ENCODE data around the gene TNRC18.
"Not testable (repeated sequence)": the region's sequence is repeated elsewhere in the genome, so short reads cannot be mapped to it uniquely, and the experiment has no call there.

Gene TNRC18

DNA sequence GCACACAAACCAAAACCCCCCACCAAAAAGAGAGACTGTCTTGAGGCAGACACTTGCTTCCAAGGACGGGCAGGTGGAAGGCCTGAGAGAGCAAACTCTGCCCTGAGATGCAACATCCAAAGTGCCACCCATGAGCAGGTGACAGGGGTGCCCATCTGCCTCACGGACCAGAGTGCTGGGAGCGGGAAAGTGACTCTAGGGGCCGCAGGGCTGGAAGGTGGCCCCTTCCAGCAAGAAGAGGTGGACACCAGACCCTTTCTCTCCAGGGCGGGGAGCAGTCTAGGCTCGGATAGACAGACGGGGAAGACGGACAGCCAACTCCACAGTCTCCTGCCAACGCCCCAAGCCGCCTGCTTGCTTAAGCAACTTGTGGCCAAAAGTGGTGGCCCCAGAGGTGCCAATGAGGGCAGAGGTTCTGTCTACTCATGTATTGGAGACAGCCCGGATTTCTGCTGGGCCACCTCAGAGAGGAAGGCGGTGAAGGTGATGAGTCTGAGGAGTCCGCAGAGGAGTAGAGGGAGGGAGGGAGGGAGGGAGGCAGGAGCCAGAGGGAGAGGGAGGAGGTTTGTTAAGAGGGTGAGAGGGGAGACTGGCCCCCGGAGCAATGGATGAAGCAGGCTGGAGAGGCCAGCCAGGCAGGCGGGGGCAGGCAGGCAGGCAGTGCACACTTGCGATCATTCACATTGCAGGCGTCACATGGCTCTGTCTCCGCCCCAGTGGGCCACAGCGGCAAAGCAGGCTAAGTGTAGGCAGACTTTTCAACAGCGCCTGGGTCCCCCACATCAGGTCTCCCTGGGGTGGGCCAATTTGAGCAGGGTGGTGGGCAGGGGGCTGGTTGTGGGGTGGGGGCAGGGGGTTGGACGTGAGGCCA is 75.3 kb downstream of the TNRC18 start:
- DNase-seq, result no peak

DNA sequence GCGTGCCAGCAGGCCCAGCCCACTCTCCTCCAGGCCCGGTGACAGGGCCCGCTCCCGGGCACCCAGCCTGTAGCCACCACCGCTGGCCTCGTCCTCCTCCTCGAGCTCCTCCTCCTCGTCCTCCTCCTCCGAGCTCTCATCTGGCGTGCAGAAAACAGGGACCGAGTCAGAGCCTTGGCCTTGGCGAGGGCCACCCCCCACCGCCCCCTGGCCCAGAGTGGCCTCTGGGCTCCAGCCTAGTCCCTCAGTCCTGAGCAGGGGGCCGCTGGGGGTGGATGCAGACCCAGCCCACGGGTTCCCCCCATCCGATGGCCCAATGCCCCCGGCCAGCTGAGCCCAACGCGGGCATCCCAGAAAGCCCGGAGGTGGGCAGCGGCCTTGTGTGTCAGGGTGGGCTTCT is 78.0 kb downstream of the TNRC18 start:
- no peak for DNase-seq

DNA sequence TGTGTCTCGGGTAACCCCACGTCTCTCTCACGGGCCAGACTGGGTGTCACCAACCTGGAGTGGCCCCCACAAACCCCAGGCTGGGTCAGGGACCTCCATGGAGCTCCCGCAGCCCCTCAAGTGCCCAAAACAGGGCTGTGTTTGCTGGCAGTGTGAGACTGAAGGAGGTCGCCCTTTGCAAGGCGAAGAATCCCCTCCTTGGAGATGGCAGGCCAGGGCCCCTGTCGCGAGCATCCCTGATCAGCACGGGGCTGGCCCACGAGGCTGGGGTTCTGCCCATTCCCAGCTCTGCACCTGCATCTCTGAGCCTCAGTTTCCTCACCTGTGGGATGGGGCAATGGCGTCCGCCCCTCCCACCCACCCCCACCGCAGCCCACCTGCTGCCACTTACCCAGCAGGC is 78.5 kb downstream of the TNRC18 start:
- no peak for DNase-seq

DNA sequence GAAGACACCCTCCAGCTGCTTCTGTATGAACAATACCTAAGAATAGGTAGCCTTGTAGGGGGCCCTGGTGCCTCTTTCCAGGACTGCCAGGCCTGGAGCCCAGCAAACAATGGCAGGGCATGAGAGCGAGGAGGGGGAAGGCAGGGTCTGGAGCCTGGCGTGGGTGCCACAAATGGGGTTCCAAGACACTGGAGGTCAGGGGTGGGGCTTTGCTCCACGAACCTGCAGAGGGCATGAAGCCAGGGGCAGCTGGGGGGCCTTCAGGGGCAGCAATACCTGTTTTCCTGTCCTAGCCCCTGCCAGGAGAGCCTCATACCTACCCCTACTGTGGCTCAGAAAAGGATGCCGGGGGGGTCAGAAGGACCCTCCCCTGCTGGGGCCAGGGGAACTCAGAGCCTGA is 79.3 kb downstream of the TNRC18 start:
- no peak for DNase-seq

DNA sequence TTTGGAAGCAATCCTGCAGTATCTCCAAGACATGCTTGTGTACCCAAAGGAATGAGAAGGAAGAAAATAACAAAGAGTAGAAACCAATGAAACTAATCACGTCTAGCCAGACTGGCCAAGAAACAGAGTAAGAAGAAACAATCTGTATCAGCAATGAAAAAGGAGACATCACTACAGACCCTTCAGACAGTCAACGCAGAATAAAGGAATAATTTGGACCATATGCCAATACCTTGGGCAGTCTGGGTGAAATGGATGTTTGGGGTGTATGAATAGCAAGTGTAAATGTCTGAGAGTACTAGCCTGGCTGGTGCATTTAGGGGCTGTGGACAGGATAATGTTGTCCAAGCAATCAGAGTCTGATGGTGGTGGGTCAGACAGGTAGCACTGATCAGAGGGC is 79.8 kb downstream of the TNRC18 start:
- DNase-seq, result no peak

DNA sequence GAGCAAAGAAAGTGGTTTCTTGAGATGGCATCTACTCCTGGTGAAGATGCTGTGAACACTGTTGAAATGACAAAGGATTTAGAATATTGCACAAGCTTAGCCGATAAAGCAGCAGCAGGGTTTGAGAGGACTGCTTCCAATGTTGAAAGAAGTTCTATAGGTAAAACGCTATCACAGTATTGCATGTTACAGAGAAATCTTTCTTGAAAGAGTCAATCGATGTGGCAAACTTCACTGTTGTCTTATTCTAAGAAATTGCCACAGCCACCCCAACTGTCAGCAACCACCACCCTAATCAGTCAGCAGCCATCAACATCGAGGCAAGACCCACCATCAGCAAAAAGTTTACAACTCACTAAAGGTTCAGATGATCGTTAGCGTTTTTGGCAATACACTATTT is 81.0 kb downstream of the TNRC18 start:
- DNase-seq, result no peak

DNA sequence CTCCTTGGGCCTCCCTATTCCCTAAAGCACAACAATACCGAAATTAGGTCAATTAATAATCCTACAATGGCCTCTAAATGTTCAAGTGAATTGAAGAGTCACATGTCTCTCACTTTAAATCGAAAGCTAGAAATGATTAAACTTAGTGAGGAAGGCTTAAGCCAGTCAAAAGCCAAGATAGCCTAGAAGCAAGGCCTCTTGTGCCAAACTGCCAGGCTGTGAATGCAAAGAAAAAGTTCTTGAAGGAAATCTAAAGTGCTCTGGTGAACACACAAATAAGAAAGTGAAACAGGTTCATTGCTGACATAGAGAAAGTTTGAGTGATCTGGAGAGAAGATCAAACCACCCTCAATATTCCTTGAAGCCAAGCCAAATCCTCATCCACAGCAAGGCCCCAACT is 83.7 kb downstream of the TNRC18 start:
- no peak for DNase-seq

DNA sequence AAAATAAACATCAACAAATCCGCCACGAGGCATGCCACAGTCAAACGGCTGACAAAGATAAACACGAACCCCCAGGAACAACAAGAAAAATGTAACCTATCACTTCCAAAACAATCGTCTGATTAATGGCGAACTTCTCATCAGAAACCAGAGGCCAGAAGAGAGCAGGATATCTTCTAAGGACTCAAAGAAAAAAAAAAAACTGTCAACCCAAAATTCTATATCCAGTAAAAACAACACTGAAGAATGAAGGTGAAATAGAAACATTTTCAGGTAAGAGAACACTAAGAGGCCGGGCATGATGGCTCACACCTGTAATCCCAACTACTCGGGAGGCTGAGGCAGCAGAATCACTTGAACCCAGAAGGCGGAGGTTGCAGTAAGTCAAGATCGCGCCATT is 86.6 kb downstream of the TNRC18 start:
- DNase-seq, result no peak

DNA sequence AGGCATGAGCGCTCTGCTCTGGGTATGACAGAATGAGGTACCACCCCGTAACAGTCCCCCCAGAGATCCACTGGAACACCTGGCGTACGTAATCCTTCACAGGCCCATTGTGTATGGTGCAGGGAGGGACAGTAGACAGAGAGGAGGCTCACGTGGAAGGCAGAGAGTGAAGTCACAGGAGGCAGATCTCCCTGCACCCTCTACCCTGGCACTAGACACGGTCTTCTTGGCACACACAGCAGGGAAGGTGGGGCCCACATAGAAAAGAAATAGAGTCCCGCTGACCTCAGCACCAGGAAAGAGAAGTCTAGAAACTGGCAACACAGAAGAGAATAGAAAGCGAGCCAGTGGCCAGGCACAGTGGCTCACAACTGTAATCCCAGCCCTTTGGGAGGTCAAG is 89.0 kb downstream of the TNRC18 start:
- DNase-seq, result no peak

DNA sequence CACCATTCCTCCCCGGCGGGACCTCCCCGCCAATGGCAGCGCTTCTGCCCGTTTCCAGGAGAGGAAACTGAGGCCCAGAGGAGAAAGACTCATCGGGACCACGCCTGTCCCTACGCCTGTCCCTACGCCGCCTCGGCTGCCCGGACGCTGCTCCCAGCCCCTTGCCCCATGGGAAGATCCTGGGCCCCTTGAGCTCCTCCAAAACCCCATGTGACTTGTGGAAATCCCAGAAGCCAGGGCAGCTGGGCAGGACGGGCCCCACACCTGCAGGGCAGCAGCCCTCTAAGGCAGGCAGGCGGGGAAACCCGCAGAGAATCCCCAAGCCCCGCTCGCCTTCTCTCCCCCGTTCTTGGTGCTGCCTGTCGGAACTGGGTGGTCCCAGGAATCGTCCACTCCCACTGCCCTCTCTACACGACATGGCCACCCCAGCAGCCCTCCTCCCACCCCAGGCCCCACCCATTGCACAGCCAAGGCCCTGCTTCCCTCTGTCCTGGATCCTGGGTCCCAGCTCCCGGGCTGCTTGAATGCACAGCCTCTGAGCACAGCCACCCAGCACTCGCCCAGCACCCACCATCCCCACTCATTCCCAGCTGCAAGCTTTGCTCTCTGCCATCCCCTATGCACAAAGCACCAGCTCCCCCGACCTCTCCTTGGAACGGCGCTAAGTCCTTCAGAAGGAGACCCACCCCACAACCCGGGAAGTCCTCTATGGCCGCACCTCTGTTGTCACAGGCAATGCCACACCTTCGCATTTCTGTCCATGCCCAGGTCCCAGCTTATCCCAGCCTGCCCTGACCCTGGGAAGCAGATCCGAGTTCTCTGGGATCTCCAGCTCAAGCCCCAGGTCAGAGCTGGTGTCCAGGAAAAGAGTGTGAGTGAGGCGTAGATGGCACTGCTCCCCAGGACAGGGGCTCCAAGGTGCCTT is 90.3 kb downstream of the TNRC18 start:
- DNase-seq, result no peak

DNA sequence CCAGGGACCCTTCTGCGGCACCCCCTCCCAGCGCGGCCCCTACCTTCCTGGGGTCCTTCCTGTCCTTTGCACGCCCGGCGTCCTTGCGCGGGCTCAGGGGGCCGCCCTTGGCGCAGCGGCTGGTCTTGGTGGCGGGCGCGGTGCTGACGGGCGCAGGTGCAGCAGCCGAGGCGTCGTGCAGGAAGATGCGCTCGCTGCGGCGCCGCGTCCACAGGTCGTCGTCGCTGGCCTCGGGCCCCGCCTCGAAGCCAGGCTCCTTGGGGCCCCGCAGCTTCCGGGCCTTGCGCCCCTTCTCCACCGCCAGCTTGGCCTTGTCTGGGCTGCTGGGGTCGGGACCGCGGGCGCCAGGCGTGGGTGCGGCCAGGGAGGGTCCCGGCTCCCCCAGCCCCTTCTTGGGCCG is 91.1 kb downstream of the TNRC18 start:
- DNase-seq, result no peak

DNA sequence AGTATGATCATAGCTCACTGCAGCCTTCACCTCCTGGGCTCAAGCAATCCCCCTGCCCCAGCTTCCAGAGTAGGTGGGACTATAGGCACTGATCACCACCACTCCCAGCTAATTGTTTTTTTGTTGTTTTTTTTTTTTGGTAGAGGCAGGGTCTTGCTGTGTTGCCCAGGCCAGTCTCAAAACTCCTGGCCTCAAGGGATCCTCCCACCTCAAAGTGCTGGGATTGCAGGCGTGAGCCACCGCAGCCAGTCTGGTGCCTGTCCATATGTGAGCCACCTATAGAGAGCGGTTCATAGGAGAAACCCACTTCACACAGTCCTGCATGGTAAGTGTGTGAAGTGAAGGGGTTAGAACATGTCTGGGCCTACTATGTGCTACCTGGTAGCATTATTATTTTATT is 93.3 kb downstream of the TNRC18 start:
- DNase-seq, result no peak

DNA sequence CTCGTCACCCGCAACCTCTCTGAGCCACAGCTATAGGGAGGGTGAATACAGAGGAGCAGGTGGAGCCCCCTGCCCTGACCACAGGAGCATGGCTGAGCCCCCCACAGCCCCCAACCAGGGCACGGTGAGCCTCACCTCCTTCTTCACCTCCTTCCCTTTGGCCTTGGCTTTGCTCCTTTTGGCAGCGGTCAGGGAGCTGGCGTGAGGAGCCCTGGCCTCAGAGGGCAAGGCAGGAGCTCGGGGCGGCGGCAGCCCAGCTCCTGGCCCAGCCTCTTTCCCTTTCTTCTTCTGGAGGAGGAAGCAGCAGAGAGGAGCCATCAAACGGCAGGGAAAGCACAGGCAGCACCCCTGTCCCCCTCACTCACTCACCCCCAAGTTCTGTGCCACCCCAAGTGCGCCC is 98.7 kb downstream of the TNRC18 start:
- DNase-seq, result no peak

DNA sequence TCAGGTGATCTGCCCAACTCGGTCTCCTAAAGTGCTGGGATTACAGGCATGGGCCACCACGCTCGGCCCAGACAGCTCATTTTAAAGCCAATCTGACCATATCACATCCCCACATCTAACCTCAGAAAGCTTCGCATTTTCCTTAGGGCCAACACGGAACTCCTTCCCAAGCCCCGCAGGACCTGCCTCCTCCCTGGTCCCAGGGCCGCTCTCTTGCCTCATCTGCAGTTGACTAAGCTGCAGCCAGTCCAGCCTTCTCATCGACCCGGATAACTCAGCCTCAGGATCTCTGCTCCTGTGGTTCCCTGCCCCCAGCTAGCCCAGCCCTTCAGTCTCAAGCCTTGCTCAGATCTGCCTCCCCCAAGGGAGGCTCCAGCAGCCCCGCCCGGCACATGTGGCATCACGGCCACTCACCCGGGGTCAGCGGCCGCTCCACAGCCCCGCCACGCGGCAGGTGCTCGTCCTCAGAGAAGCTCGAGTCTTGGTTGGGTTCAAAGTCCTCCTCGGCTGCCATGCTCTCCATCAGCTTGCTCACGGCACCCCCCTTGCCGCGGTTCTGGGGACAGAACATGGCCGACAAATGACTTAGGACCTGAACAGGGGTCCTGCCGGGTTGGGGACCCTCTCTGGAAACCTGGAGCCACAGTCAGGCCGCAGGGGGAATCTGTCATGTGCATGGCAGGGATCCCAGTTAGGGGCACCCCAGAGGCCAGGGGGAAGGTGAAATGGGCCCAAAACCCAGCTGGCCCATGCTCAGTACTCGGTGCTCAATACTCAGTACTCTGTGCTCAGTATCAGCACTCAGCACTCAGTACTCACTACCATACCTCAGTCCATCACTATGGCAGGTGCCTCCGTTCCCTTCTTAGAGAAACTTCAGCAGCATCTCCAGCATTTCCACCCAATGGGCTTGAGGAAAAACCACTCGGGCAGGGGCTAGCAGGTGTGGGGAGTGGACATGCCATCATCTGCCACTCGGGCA is 99.5 kb downstream of the TNRC18 start:
- not testable (repeated sequence) for DNase-seq

DNA sequence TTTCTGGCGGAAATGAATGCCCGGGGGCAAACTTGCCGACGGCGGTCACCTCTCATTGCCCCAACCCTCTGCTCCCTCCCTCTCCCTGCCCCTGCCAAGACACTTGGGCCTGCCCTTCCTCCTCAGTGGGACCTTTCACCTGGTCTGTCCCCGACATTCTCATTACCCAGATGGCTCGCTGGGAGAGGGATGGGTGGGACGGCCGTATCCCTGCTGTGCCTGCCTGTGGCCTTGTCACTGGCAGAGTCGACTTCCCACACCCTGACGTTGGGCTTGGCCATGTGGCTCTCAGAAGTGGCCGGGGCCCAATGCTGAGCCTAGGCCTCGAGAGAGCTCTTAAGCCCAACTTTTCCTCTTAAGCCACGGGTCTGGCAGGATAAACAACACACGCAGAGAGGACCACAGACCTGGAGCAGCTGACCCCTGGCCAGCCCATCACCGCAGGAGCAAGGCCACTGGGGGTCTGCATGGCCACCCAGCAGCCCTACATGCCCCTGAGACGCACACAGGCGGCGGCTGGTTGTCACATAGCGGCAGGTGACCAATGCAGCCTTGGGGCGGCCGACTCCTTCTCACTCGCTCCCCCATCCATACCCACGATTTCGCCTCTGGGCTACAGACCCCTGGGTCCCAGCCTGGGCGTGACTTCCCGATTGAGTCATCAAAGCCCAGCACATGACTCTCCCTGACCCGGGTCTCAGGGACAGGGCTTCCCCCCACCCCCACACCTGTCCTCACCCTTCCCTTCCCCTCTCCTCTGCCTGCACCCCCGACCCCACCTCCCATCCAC is 100.8 kb downstream of the TNRC18 start:
- no peak for DNase-seq

DNA sequence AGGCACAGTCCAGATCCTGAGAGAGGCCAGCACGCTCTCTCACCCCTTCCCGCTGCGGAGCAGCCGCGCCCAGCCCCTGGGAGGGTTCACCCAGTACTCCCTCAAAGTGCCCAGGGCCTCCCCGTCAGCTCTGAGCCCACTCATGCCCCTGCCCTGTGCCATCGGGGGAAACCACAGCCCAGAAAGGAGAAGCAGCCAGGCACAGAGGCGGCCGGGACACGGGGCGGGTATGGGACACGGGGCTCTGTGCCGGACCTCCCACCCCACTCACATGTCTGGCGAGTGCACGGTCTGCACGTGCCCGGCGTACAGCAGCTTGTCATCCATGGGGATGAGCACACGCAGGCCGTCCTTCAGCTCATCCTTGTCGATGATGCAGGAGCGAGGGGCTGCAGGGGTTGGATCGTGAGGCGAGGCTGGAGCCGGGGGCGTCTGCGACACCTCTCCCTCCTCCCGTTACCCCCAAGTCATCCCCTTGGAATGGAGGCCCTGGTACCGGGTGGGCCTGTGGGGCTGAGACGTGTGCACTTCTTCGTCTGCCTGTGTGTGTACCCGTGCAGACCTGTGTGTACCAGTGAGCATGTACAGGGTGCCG is 102.7 kb downstream of the TNRC18 start:
- no peak for DNase-seq

DNA sequence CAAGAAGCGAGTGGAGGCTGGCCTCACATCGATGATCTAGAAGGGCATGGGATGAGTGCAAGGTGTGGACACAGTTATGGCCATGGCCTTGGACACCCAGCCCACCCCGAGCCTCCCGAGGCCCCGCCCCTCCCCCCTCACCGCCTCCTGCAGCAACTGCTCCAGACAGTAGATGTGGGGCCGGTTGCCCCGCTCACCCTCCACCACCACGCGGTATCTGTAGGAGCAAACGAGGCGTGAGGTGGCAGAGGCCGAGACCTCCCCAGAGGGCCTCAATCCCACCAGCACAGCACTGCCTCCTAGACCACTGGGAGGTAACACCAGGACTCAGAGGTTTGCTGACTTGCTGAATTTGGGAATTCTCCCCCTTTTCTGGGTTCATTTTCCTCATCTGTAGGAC is 103.2 kb downstream of the TNRC18 start:
- DNase-seq, result no peak

DNA sequence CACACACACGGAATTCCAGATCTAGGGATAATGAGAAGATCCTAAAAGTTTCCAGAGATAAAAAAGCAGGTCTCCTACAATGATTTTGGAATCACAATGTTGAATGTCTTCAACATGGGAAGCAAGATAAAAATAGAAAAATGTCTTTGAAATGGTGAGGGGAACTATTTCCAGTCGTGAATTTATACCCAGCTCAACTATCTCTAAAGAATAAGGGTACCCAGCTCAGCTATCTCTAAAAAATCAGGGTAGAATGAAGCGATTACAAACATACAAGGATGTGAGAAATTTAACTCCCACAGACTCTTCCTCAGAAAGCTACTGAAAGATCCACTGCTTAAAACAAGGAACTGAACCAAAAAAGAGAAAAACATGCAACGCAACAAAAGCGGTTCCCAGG is 105.0 kb downstream of the TNRC18 start:
- not testable (repeated sequence) for DNase-seq

DNA sequence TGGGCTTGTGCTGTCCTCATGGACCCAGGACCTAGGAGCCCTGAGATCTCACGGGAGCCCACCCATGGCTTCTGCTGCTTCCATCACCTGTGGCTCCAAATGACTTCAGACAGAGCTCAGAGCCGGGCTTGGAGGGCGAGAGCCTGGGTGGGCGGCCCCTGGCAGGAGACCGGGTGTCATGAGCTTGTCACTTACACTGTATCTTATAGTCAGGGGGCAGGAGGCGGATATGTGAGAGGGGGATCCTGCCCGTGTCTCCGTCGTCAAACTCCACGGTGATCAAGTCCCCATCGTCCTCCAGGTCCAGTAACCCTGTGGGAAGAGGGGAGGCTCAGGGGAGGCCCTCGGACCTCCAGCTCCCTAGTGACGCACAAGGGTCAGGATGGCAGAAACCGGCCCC is 107.9 kb downstream of the TNRC18 start:
- no peak for DNase-seq

DNA sequence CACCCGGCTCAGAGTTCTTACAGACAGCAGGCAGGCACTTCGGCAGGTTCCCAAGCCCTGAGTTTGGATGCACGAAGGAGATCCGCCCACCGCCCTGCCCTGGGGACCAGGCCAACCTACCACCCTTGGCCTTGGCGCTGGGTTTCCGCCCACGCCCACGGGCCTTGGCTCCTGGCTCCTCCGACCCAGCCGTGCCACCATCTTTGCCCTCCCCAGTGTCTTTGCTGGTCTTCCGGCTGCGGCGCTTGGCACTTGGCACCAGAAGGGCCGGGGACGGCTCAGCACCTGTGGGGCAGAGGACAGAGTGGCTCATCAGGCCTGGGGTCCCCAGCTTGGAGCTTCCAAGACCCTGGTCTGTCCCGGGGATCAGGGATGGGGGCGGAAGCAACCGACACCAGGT is 108.8 kb downstream of the TNRC18 start:
- no peak for DNase-seq

DNA sequence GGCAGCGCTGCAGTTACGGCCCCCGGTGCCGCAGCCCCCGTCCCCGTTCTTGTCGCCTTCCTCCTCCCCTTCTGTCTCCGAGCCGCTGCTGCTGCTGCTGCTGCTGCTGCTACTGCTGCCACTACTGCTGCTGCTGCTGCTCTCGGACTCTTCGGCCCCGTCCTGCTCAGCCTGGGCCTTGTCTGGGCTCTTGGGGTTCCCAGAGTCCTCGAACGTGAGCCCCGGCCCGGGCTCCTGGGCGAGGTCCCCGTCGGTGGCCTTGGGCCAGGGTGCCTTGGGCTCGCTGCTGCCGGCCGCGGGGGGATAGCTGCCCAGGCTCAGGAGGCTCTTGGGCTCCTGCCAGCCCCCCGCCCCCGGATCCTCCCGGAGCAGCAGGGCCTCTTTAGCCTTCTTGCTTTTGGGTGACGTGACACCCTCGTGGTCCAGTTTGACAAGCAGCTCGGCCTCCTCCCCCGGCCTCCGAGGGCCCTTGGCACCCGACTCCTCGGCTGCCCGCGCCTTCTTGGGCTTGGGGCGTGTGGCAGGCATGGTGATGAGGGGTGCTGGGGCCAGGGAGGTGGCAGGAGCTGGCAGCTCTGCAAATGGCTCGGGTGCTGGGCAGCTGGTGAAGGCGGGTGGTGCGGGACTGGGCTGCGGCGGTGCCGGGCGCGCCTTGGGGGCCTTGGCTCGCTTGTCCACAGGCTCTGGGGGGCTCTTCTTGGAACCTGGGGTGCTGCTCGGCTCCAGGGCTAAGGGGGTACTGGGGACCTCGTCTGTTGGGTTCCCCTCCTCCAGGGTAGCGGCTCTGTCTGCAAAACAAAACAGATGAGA is 110.4 kb downstream of the TNRC18 start:
- not testable (repeated sequence) for DNase-seq

All from HCEC 1CT (cell line).